ENCODE results near the gene STAC3.
A peak's percentile ranks its signal among the peaks of the same experiment; 100 is the strongest.

Gene STAC3

DNA sequence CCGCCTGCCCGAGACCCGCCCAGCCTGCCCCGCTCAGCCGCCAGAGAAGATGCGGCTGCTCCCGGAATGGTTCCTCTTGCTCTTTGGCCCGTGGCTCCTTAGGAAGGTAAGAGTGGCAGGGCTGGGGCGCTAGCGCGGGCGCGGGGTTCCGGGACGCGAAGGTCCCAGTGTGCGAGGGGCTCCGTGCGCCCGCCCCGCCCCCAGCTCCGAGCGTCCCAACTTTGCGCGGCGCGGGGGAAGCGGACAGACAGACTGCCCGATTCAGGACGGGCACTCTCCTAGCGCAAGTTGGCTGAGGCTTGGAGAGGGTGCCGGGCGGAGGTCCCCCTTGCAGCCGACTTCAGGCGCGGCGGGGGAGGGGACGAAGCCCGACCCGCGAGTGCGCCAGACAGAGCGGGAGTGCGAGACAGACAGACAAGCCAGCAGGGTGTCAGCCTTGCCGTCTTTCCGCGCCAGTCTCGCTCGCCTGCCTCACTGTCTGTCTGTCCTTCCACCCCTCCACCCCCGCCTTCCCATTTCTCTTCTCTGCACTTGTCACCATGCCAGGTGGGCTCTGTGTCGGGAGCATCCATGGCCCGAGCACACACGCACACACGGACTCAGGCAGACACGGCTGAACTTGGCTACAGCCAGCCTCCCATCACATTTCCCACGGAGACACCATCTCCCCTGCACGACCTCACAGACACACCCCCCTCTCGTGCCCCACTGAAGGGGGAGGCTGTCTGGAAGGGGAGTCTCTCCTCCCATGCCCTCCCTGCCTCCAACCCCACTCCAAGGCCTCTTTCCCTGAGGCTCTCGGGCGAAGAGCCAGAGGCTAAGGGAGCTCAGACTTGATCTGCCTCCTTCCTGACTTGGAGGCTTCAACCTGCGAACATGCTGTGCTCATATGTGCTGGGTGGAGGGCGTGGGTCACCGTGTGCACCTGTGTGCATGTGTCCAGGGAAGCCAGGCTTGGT, 33.8 kb downstream of the STAC3 start:
- Histone ChIP-seq H3K4me1 (ENCODE audit: insufficient read depth, low read length) (peaks cover 33% of the 10 kb centered on the region; the same call in 1 of the 2 replicates), H3K36me3 (ENCODE audit: insufficient read depth, low read depth, low read length) (no peaks in the 10 kb centered on the region; the same call in 1 of the 2 replicates), H3K9ac (ENCODE audit: low read depth, low read length) (no peak overlapping the region), H3K9me3 (ENCODE audit: insufficient read depth, low read depth, low read length) (no peaks in the 10 kb centered on the region; the same call in 1 of the 2 replicates), H3K27me3 (ENCODE audit: insufficient read depth, low read length) (peaks cover 88% of the 10 kb centered on the region), H3K27ac (ENCODE audit: low read length) (no peak overlapping the region), H3K4me3 (ENCODE audit: low read length) (peak overlapping the region; percentile 52)

DNA sequence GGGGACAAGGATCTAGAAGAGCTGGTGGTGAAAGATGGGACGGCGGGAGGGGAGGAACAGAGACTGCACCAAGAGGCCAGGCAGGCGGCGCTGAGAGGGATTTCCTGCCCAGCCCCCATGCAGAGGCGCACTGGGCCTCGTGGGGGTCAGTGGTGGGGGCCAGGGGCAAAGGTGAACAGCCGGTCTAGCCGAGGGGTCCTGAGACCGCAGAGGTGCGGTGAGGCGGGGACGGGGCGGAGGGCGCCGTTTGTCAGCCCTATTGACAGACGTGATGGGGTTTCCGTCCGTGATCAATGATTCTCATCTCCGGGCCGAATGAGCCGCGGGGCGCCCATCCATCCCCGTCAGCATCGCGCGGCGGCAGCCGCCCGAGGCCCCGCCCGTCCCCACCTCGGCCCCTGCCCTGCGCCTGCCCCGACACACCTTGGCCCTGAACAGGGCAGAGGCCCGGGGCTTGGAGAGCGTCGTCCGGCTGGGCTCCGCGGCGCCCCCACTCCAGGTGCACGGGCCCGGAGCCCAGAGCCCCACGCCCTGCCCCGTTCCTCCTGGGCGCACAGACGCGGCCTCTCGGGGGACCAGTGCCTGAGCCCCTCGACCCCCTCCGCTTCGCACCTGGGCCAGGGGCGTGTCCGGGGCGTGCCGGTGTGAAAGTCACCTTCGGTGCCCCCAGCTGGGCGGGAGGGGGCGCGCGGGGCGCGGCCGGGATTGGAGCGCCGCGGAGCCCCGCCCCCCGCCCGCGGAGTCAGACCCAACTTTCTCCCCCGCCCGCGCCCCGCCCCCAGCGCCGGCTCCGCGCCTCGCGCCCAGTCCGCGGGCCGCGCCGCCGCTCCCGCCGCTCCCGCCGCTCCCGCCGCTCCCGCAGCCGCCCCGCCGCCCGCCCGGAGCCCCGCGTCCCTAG, 34.7 kb downstream of the STAC3 start, which contains the start of gene NXPH4:
Gene NXPH4, plus strand, starts transcription at position 781 of the 898 bp plus-strand sequence. CDS start 176 bp downstream, outside the sequence.
- H3K27me3 ChIP-seq (ENCODE audit: insufficient read depth, low read length) = peaks cover 79% of the 10 kb centered on the region
- peak within 1 kb of the TSS; percentile 52 for H3K4me3 ChIP-seq (ENCODE audit: low read length)

DNA sequence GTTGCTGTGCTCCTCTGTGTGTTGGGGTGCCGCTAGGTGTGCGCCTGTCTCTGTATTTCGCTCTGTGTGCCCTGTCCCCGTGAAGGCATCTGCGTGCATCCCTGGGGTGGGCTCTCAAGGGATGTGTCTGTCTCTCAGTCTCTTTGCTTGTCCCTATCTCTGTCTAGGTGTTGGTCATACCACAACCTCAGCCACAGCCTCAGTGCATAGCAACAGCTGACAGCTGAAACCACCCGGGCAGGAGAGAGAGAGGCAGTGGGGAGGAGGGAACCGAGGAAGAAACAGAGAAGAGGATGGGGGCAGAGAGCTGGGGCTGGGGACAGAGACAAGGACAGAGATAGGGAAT, 35.3 kb downstream of the STAC3 start:
- no peak overlapping the region for H3K9ac ChIP-seq (ENCODE audit: low read depth, low read length)
- peaks cover 15% of the 10 kb centered on the region for H3K36me3 ChIP-seq (ENCODE audit: insufficient read depth, low read depth, low read length)
- no peak overlapping the region for H3K4me3 ChIP-seq (ENCODE audit: low read length)
- H3K4me1 ChIP-seq (ENCODE audit: insufficient read depth, low read length) = peaks cover 20% of the 10 kb centered on the region; the same call in 1 of the 2 replicates
- no peaks in the 10 kb centered on the region; the same call in 1 of the 2 replicates for H3K9me3 ChIP-seq (ENCODE audit: insufficient read depth, low read depth, low read length)
- H3K27ac ChIP-seq (ENCODE audit: low read length) = no peak overlapping the region
- peaks cover 73% of the 10 kb centered on the region for H3K27me3 ChIP-seq (ENCODE audit: insufficient read depth, low read length)

More for the DNA sequence above, 34.7 kb downstream of the STAC3 start, which contains the start of gene NXPH4:
- Histone ChIP-seq H3K36me3 (ENCODE audit: insufficient read depth, low read depth, low read length) (peaks cover 8% of the 10 kb centered on the region), H3K4me1 (ENCODE audit: insufficient read depth, low read length) (peaks cover 25% of the 10 kb centered on the region; the same call in 1 of the 2 replicates), H3K9me3 (ENCODE audit: insufficient read depth, low read depth, low read length) (no peaks in the 10 kb centered on the region; the same call in 1 of the 2 replicates), H3K27ac (ENCODE audit: low read length) (no peak within 1 kb of the TSS), H3K9ac (ENCODE audit: low read depth, low read length) (no peak within 1 kb of the TSS)

DNA sequence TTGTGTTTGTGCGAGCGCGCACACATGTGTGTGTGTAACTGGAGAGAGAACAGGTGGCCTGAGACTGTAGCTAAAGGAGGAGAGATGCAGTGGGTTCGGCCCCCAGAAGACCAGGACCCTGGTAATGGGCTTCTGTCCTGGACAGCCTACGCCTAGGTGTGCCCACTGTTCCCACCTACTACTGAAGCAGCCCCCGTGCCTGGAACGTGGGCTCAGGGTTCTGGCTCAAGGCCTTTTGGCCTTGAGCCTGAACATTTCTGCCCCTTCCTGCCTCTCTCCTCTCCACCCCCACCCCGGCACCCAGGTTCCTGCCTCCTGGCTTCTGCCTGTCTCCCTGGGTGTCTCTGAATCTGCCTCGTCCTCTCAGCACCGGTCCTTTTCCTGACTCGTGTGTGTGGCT, 35.9 kb downstream of the STAC3 start:
- Histone ChIP-seq H3K27ac (ENCODE audit: low read length) (no peak overlapping the region), H3K4me1 (ENCODE audit: insufficient read depth, low read length) (peaks cover 18% of the 10 kb centered on the region; the same call in 1 of the 2 replicates), H3K9me3 (ENCODE audit: insufficient read depth, low read depth, low read length) (no peaks in the 10 kb centered on the region; the same call in 1 of the 2 replicates), H3K9ac (ENCODE audit: low read depth, low read length) (no peak overlapping the region), H3K4me3 (ENCODE audit: low read length) (no peak overlapping the region), H3K27me3 (ENCODE audit: insufficient read depth, low read length) (peaks cover 67% of the 10 kb centered on the region), H3K36me3 (ENCODE audit: insufficient read depth, low read depth, low read length) (peaks cover 19% of the 10 kb centered on the region)

DNA sequence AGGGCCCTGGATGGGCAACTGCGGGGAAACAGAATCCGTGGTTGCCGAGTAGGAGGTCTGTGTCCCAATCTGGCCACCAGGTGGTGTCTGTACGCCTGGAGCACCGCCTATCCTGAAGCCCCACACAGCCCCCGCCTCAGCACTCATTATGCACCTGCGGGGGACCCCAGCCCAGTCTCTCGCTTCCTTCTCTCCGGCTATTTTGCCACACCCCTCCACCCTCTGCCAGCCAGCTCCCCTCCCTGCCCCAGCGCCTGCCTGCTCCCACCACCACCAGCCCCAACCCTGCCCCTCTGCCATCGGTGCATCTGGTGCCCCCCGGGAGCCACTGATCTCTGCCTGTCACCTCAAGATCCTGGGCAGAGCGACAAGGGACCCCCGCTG, 36.6 kb downstream of the STAC3 start:
- H3K27ac ChIP-seq (ENCODE audit: low read length) = no peak overlapping the region
- H3K4me3 ChIP-seq (ENCODE audit: low read length) = no peak overlapping the region
- peaks cover 60% of the 10 kb centered on the region for H3K27me3 ChIP-seq (ENCODE audit: insufficient read depth, low read length)
- peaks cover 25% of the 10 kb centered on the region for H3K36me3 ChIP-seq (ENCODE audit: insufficient read depth, low read depth, low read length)
- H3K9me3 ChIP-seq (ENCODE audit: insufficient read depth, low read depth, low read length) = no peaks in the 10 kb centered on the region; the same call in 1 of the 2 replicates
- no peak overlapping the region for H3K9ac ChIP-seq (ENCODE audit: low read depth, low read length)
- H3K4me1 ChIP-seq (ENCODE audit: insufficient read depth, low read length) = peaks cover 14% of the 10 kb centered on the region; the same call in 1 of the 2 replicates

DNA sequence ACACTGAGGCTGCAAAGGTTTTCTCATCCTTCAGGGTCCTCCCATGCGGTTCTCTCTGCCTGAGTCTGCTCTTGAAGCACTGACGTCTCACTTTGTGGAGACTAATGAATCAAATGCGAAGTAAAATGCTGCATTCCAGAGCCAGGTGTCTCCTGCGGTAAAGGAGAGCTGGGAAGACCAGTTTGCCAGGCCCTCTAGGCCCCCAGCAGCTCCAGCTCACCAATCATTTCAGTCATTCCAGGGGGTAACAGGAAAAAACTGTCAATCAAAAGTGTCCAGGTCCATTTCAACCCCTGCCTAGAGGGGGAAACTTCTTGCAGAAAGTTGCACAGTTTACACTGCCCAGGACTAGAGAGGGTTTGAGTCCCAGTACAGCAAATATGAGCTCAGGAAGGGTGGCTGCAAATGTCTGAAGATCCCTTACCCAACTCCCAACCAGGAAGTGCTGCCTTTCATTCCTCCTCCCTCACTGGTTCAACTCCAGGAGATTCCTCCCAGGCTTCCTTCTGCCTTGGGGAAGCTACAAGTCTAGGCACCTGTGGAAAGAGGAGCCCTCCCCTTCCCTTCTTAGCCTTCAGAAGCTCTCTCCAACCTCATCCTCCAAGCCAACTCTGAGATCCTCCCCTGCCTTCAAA, 37.1 kb downstream of the STAC3 start:
- Histone ChIP-seq H3K4me1 (ENCODE audit: insufficient read depth, low read length) (peaks cover 14% of the 10 kb centered on the region; the same call in 1 of the 2 replicates), H3K9me3 (ENCODE audit: insufficient read depth, low read depth, low read length) (no peaks in the 10 kb centered on the region; the same call in 1 of the 2 replicates), H3K9ac (ENCODE audit: low read depth, low read length) (no peak overlapping the region), H3K36me3 (ENCODE audit: insufficient read depth, low read depth, low read length) (peaks cover 31% of the 10 kb centered on the region), H3K27ac (ENCODE audit: low read length) (no peak overlapping the region), H3K27me3 (ENCODE audit: insufficient read depth, low read length) (peaks cover 55% of the 10 kb centered on the region), H3K4me3 (ENCODE audit: low read length) (peak overlapping the region; percentile 36; the same call in 1 of the 2 replicates)

DNA sequence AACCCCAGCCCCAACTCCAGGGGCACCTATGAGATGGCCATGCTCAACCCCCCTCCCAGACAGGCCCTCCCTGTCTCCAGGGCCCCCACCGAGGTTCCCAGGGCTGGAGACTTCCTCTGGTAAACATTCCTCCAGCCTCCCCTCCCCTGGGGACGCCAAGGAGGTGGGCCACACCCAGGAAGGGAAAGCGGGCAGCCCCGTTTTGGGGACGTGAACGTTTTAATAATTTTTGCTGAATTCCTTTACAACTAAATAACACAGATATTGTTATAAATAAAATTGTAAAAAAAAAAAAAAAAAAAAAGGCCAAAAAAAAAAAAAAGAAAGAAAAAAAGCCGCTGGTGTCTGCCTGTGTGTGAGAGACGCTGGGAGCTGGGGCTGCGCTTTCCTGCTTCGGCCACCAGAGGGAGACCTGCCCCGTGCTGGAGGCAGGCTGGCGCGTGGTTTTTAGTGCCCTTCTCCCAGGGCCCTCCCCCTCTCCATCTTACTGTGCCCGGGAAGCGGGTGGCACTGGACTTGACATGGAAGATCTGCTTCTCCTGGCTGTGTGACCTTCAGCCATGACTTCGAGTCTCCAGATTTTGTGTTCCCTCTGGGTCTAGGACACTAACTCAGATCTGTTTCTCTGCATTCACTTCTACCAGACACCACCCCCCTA, 37.8 kb downstream of the STAC3 start:
- peak overlapping the region; percentile 36; the same call in 1 of the 2 replicates for H3K4me3 ChIP-seq (ENCODE audit: low read length)
- H3K9me3 ChIP-seq (ENCODE audit: insufficient read depth, low read depth, low read length) = no peaks in the 10 kb centered on the region
- peaks cover 48% of the 10 kb centered on the region for H3K27me3 ChIP-seq (ENCODE audit: insufficient read depth, low read length)
- no peak overlapping the region for H3K27ac ChIP-seq (ENCODE audit: low read length)
- peaks cover 38% of the 10 kb centered on the region for H3K36me3 ChIP-seq (ENCODE audit: insufficient read depth, low read depth, low read length)
- no peak overlapping the region for H3K9ac ChIP-seq (ENCODE audit: low read depth, low read length)
- peaks cover 14% of the 10 kb centered on the region; the same call in 1 of the 2 replicates for H3K4me1 ChIP-seq (ENCODE audit: insufficient read depth, low read length)

DNA sequence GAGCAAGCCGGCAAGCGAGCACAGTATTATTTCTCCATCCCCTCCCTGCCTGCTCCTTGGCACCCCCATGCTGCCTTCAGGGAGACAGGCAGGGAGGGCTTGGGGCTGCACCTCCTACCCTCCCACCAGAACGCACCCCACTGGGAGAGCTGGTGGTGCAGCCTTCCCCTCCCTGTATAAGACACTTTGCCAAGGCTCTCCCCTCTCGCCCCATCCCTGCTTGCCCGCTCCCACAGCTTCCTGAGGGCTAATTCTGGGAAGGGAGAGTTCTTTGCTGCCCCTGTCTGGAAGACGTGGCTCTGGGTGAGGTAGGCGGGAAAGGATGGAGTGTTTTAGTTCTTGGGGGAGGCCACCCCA, 38.3 kb downstream of the STAC3 start:
- H3K27ac ChIP-seq (ENCODE audit: low read length) = no peak overlapping the region
- H3K4me3 ChIP-seq (ENCODE audit: low read length) = no peak overlapping the region
- peaks cover 43% of the 10 kb centered on the region for H3K27me3 ChIP-seq (ENCODE audit: insufficient read depth, low read length)
- peaks cover 14% of the 10 kb centered on the region; the same call in 1 of the 2 replicates for H3K4me1 ChIP-seq (ENCODE audit: insufficient read depth, low read length)
- H3K9me3 ChIP-seq (ENCODE audit: insufficient read depth, low read depth, low read length) = no peaks in the 10 kb centered on the region
- no peak overlapping the region for H3K9ac ChIP-seq (ENCODE audit: low read depth, low read length)
- peaks cover 41% of the 10 kb centered on the region for H3K36me3 ChIP-seq (ENCODE audit: insufficient read depth, low read depth, low read length)

DNA sequence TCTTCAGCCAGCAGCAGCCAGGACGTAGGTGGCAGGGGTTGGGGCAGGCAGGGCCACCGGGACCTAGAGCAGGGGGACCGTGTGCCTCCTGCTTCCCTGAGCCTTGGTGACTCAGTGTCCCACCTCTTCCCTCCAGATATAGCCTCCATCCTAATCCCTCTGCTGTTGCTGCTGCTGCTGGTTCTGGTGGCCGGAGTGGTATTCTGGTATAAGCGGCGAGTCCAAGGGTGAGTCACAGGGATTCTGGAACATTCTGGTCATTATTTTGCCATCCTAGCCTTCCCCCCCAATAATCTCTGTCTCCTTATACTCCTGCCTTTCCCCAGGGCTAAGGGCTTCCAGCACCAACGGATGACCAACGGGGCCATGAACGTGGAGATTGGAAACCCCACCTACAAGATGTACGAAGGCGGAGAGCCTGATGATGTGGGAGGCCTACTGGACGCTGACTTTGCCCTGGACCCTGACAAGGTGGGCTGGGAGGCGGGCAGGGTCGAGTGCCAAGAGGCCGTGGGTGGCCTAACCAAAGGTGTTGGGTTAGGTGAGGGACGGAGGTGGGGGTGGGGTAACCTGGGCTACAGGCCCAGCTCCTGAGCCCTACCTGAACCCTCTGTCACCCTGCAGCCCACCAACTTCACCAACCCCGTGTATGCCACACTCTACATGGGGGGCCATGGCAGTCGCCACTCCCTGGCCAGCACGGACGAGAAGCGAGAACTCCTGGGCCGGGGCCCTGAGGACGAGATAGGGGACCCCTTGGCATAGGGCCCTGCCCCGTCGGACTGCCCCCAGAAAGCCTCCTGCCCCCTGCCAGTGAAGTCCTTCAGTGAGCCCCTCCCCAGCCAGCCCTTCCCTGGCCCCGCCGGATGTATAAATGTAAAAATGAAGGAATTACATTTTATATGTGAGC, 38.9 kb downstream of the STAC3 start:
- Histone ChIP-seq H3K36me3 (ENCODE audit: insufficient read depth, low read depth, low read length) (peaks cover 45% of the 10 kb centered on the region), H3K4me3 (ENCODE audit: low read length) (no peak overlapping the region), H3K27me3 (ENCODE audit: insufficient read depth, low read length) (peaks cover 37% of the 10 kb centered on the region), H3K4me1 (ENCODE audit: insufficient read depth, low read length) (peaks cover 14% of the 10 kb centered on the region; the same call in 1 of the 2 replicates), H3K9ac (ENCODE audit: low read depth, low read length) (no peak overlapping the region), H3K27ac (ENCODE audit: low read length) (no peak overlapping the region), H3K9me3 (ENCODE audit: insufficient read depth, low read depth, low read length) (no peaks in the 10 kb centered on the region)

Data from iPS-20b (cell line).